ENCODE measurements around the gene PCDHA2. TPM values are rescaled to one million over a fixed set of nuclear protein-coding genes. Genes with fewer than 3 reads are reported as not detected.

Gene PCDHA2
- total RNA-seq, 1 experiment from 2014 or later = not detected

Other genes starting within 250 kb of the PCDHA2 start
- gene EIF4EBP3, start 247.2 kb upstream of the PCDHA2 start, total RNA-seq (2014; rRNA removed) = 1.6 TPM in 1 of 2 replicates, not detected in the other
- 44.2 and 47.4 TPM in 2 replicates for gene SRA1, start 237.4 kb upstream of the PCDHA2 start, total RNA-seq (2014; rRNA removed)
- 17.2 and 19.4 TPM in 2 replicates for gene APBB3, start 230.3 kb upstream of the PCDHA2 start, total RNA-seq (2014; rRNA removed)
- gene SLC35A4, start 230.0 kb upstream of the PCDHA2 start, total RNA-seq (2014; rRNA removed) = 51.0 and 56.2 TPM in 2 replicates
- gene CD14, start 161.7 kb upstream of the PCDHA2 start, total RNA-seq (2014; rRNA removed) = 0.96 and 1.1 TPM in 2 replicates
- 42.8 and 43.0 TPM in 2 replicates for gene TMCO6, start 155.4 kb upstream of the PCDHA2 start, total RNA-seq (2014; rRNA removed)
- 44.0 and 48.5 TPM in 2 replicates for gene NDUFA2, start 147.2 kb upstream of the PCDHA2 start, total RNA-seq (2014; rRNA removed)
- gene IK, start 147.0 kb upstream of the PCDHA2 start, total RNA-seq (2014; rRNA removed) = 96.8 and 111 TPM in 2 replicates
- 27.1 and 28.9 TPM in 2 replicates for gene WDR55, start 129.9 kb upstream of the PCDHA2 start, total RNA-seq (2014; rRNA removed)
- gene DND1, start 121.3 kb upstream of the PCDHA2 start, total RNA-seq (2014; rRNA removed) = 0.52 and 1.3 TPM in 2 replicates
- 98.9 and 103 TPM in 2 replicates for gene HARS1, start 103.5 kb upstream of the PCDHA2 start, total RNA-seq (2014; rRNA removed)
- 39.2 and 41.6 TPM in 2 replicates for gene HARS2, start 103.4 kb upstream of the PCDHA2 start, total RNA-seq (2014; rRNA removed)
- gene ZMAT2, start 94.4 kb upstream of the PCDHA2 start, total RNA-seq (2014; rRNA removed) = 45.2 and 45.7 TPM in 2 replicates
- gene PCDHA1, start 8.7 kb upstream of the PCDHA2 start, total RNA-seq (2014; rRNA removed) = 0.06 TPM in 2 replicates
- gene PCDHA3, start 6.2 kb downstream of the PCDHA2 start, total RNA-seq (2014; rRNA removed) = under 0.01 and 0.06 TPM in 2 replicates
- gene PCDHA4, start 12.2 kb downstream of the PCDHA2 start, total RNA-seq (2014; rRNA removed) = 0.26 and 0.40 TPM in 2 replicates
- gene PCDHA5, start 26.8 kb downstream of the PCDHA2 start, total RNA-seq (2014; rRNA removed) = not detected in 2 replicates
- not detected in 2 replicates for gene PCDHA6, start 33.1 kb downstream of the PCDHA2 start, total RNA-seq (2014; rRNA removed)
- gene PCDHA7, start 39.4 kb downstream of the PCDHA2 start, total RNA-seq (2014; rRNA removed) = 0.11 and 0.19 TPM in 2 replicates
- gene PCDHA8, start 46.3 kb downstream of the PCDHA2 start, total RNA-seq (2014; rRNA removed) = not detected in 2 replicates
- gene PCDHA9, start 53.5 kb downstream of the PCDHA2 start, total RNA-seq (2014; rRNA removed) = 0.06 TPM in 1 of 2 replicates, not detected in the other
- gene PCDHA10, start 61.0 kb downstream of the PCDHA2 start, total RNA-seq (2014; rRNA removed) = not detected in 2 replicates
- gene PCDHA11, start 74.1 kb downstream of the PCDHA2 start, total RNA-seq (2014; rRNA removed) = 0.11 TPM in 1 of 2 replicates, not detected in the other
- gene PCDHA12, start 80.5 kb downstream of the PCDHA2 start, total RNA-seq (2014; rRNA removed) = not detected in 2 replicates
- not detected in 2 replicates for gene PCDHA13, start 87.3 kb downstream of the PCDHA2 start, total RNA-seq (2014; rRNA removed)
- not detected in 2 replicates for gene PCDHAC1, start 131.4 kb downstream of the PCDHA2 start, total RNA-seq (2014; rRNA removed)
- gene PCDHAC2, start 171.6 kb downstream of the PCDHA2 start, total RNA-seq (2014; rRNA removed) = 0.06 and 0.23 TPM in 2 replicates

All from LHCN-M2 (cell line).